A673 (cell line): ENCODE measurements around the gene SCNN1A. TPM values are rescaled to one million over a fixed set of nuclear protein-coding genes. Genes with fewer than 3 reads are reported as not detected.

ENCODE experiments used
- BruUV-seq: library from RNA; stranded (reverse); fragments of 400-500 nt; replicated peaks from 2 replicates; lab custom pipeline; 2021; lab: Mats Ljungman, UMichigan
- CTCF ChIA-PET: fragments of 300-600 bp; sonication (Branson Sonifier 250); formaldehyde crosslinking; loops from one replicate; lab custom pipeline; 2022; ENCODE audit warnings: antibody characterized with exemption; lab: Charles Lee
- POLR2A ChIA-PET: fragments of 300-600 bp; sonication (Branson Sonifier 250); formaldehyde crosslinking; loops from one replicate; lab custom pipeline; 2022; ENCODE audit warnings: antibody characterized with exemption; ENCODE audit not compliant: low non-redundant PET; lab: Charles Lee
- DNase-seq: peaks from one replicate; pipeline ENCODE4 v3.0.0-alpha.2; 2015; ENCODE audit warnings: low spot score
- H3K27ac ChIP-seq: fragments of 200-600 bp; sonication (generic); 2 replicates; pipeline ENCODE4 v1.5.1; 2016; ENCODE audit warnings: mixed run types, low read depth, mild to moderate bottlenecking, mixed read lengths, antibody characterized with exemption, low read length; ENCODE audit not compliant: poor library complexity, severe bottlenecking
- H3K27me3 ChIP-seq: fragments of 200-600 bp; sonication (generic); replicated peaks from 2 replicates; pipeline ENCODE4 v1.6.1; 2017; ENCODE audit warnings: mixed run types, low read depth, mild to moderate bottlenecking, mixed read lengths, antibody characterized with exemption, low read length; ENCODE audit not compliant: insufficient read depth, poor library complexity
- H3K36me3 ChIP-seq: fragments of 200-600 bp; sonication (generic); 2 replicates; pipeline ENCODE4 v1.6.1; 2016; ENCODE audit warnings: mixed run types, mild to moderate bottlenecking, mixed read lengths, antibody characterized with exemption, low read length; ENCODE audit not compliant: insufficient read depth, poor library complexity, severe bottlenecking
- H3K4me1 ChIP-seq: fragments of 200-600 bp; sonication (generic); 2 replicates; pipeline ENCODE4 v1.6.1; 2017; ENCODE audit warnings: mixed run types, mild to moderate bottlenecking, mixed read lengths, antibody characterized with exemption, low read length; ENCODE audit not compliant: insufficient read depth, poor library complexity, severe bottlenecking
- H3K4me3 ChIP-seq: fragments of 200-600 bp; sonication (generic); 2 replicates; pipeline ENCODE4 v1.5.1; 2016; ENCODE audit warnings: low read depth, mixed run types, mild to moderate bottlenecking, mixed read lengths, low read length; ENCODE audit not compliant: poor library complexity, severe bottlenecking
- H3K9me3 ChIP-seq: fragments of 200-600 bp; sonication (generic); 2 replicates; pipeline ENCODE4 v1.6.1; 2016; ENCODE audit warnings: mixed run types, low read depth, mild to moderate bottlenecking, mixed read lengths, antibody characterized with exemption, low read length; ENCODE audit not compliant: poor library complexity, severe bottlenecking
- CTCF ChIP-seq: fragments of 300-800, 200-600 bp; sonication (generic); conservative IDR thresholded peaks from 2 replicates; pipeline ENCODE4 v1.5.1; 2017; ENCODE audit warnings: low read depth, mild to moderate bottlenecking, antibody characterized with exemption, low read length, moderate library complexity, mixed read lengths
- EZH2 ChIP-seq: fragments of 200-600 bp; sonication (generic); IDR thresholded peaks from 2 replicates; pipeline ENCODE4 v1.6.1; 2017; ENCODE audit warnings: borderline replicate concordance, low read depth, mild to moderate bottlenecking, mixed read lengths, antibody characterized with exemption, low read length; ENCODE audit not compliant: poor library complexity, severe bottlenecking
- intact Hi-C: fragments of 100-400 bp; cut with micrococcal nuclease; formaldehyde crosslinking; loops from one replicate; pipeline ENCODE4 v1.10.0; 2022; ENCODE audit not compliant: unreplicated experiment
- total RNA-seq: library from RNA; stranded (reverse); gene quantifications from 2 replicates; pipeline ENCODE4 v1.2.3, GENCODE V29; 2021

Gene SCNN1A
- total RNA-seq, 1 experiment from 2014 or later, result not detected

GRCh38 chr12:6390084-6390799 lies 14.9 kb upstream of the SCNN1A start:
- ChIA-PET CTCF (no interaction called here), POLR2A (no interaction called here)
- Histone ChIP-seq H3K4me1 (no peaks in the 10 kb centered on the region), H3K36me3 (no peaks in the 10 kb centered on the region), H3K4me3 (no peak overlapping the region), H3K9me3 (no peaks in the 10 kb centered on the region), H3K27ac (no peak overlapping the region), H3K27me3 (no peaks in the 10 kb centered on the region)
- TF ChIP-seq CTCF (no peak), EZH2 (no peak)
- intact Hi-C loops, result no loop called here
- no peak for DNase-seq
- no TSS peak for BruUV-seq

- Histone ChIP-seq H3K27me3 (no peaks in the 10 kb centered on the region), H3K4me3 (no peak overlapping the region), H3K27ac (no peak overlapping the region), H3K4me1 (peaks cover 7% of the 10 kb centered on the region), H3K9me3 (no peaks in the 10 kb centered on the region), H3K36me3 (no peaks in the 10 kb centered on the region)
- DNase-seq, result no peak
- ChIA-PET CTCF (no interaction called here), POLR2A (interaction anchor here (0.6 kb wide), 1 partner anchor 52 kb away, joined by 3 read pairs; no protein-coding TSS in a partner anchor)
- intact Hi-C loops, result no loop called here
- TF ChIP-seq EZH2, result no peak
- TF ChIP-seq CTCF, result no peak
- BruUV-seq, result no TSS peak
These were observed 12.2 kb upstream of the SCNN1A start for GRCh38 chr12:6387541-6387940.

GRCh38 chr12:6386491-6386890 lies 11.1 kb upstream of the SCNN1A start:
- Histone ChIP-seq H3K27me3 (no peaks in the 10 kb centered on the region), H3K9me3 (no peaks in the 10 kb centered on the region), H3K27ac (no peak overlapping the region), H3K36me3 (no peaks in the 10 kb centered on the region), H3K4me1 (peaks cover 7% of the 10 kb centered on the region), H3K4me3 (no peak overlapping the region)
- ChIA-PET CTCF (no interaction called here), POLR2A (no interaction called here)
- intact Hi-C loops, result no loop called here
- TSS peak; percentile 25 for BruUV-seq
- TF ChIP-seq CTCF (no peak), EZH2 (no peak)
- no peak for DNase-seq
